H1 (cell line): Measurements from ENCODE around the gene LAG3. TPM values are rescaled to one million over a fixed set of nuclear protein-coding genes. Genes with fewer than 3 reads are reported as not detected.

Experiments used
- CTCF ChIA-PET: fragments of 300-600 bp; sonication (Branson Sonifier 250); formaldehyde crosslinking; loops from one replicate; lab custom pipeline; 2021; ENCODE audit not compliant: partially characterized antibody; lab: Charles Lee
- POLR2A ChIA-PET: fragments of 300-600 bp; sonication (Branson Sonifier 250); formaldehyde crosslinking; loops from one replicate; lab custom pipeline; 2021; ENCODE audit warnings: inconsistent platforms; ENCODE audit not compliant: partially characterized antibody; lab: Charles Lee
- DNase-seq, 2 experiments: peaks; one replicate each; pipeline versions ENCODE4 v3.0.0 to v3.0.0-alpha.2; 2010 to 2022; ENCODE audit warnings: low spot score in 2 of 2, low read depth in 1 of 2, mixed read lengths in 1 of 2
- FAIRE-seq: peaks from 2 replicates; lab custom pipeline; 2011; peaks lifted over from hg19 to GRCh38; lab: Jason Lieb, UNC
- H2AFZ ChIP-seq: 2 replicates; pipeline ENCODE4 v1.8.1; 2012; ENCODE audit warnings: low read length, inconsistent platforms
- H2AK5ac ChIP-seq: 2 replicates; pipeline ENCODE4 v1.6.1; 2013; ENCODE audit warnings: low read depth, low read length
- H2BK120ac ChIP-seq: replicated peaks from 2 replicates; pipeline ENCODE3; 2013; ENCODE audit warnings: low read depth, low read length, inconsistent platforms
- H2BK12ac ChIP-seq: 2 replicates; pipeline ENCODE4 v1.6.1; 2013; ENCODE audit warnings: low read depth, low read length
- H2BK15ac ChIP-seq: 2 replicates; pipeline ENCODE4 v1.6.1; 2013; ENCODE audit warnings: low read length
- H2BK20ac ChIP-seq: 2 replicates; pipeline ENCODE4 v1.6.1; 2013; ENCODE audit warnings: low read length
- H2BK5ac ChIP-seq: 2 replicates; pipeline ENCODE4 v1.6.1; 2013; ENCODE audit warnings: low read depth, low read length
- H3K14ac ChIP-seq: 2 replicates; pipeline ENCODE4 v1.6.1; 2013; ENCODE audit warnings: inconsistent platforms; ENCODE audit not compliant: insufficient read length
- H3K18ac ChIP-seq: 2 replicates; pipeline ENCODE4 v1.6.1; 2013; ENCODE audit warnings: low read length; ENCODE audit errors: extremely low read depth
- H3K23ac ChIP-seq: 2 replicates; pipeline ENCODE4 v1.6.1; 2013; ENCODE audit warnings: inconsistent platforms; ENCODE audit not compliant: insufficient read length
- H3K23me2 ChIP-seq: 2 replicates; pipeline ENCODE4 v1.6.1; 2013; ENCODE audit warnings: low read depth, low read length
- H3K27ac ChIP-seq: 2 replicates; pipeline ENCODE4 v1.6.1; 2011; ENCODE audit warnings: low read depth, low read length, inconsistent platforms
- H3K27me3 ChIP-seq, 4 experiments: replicated peaks in 1 of 4; 1 replicate in 1 of 4; 2 replicates in 3 of 4; pipeline versions ENCODE4 v1.6.1 to v1.8.1; 2011 to 2013; ENCODE audit warnings: low read length in 3 of 4, mild to moderate bottlenecking in 3 of 4, inconsistent platforms in 2 of 4, mixed read lengths in 2 of 4, moderate library complexity in 1 of 4; ENCODE audit not compliant: control insufficient read depth in 3 of 4, insufficient read depth in 3 of 4; ENCODE audit errors: extremely low read depth in 1 of 4
- H3K36me3 ChIP-seq, 4 experiments: 2 replicates each; pipeline versions ENCODE4 v1.6.1 to v1.8.1; 2011 to 2013; ENCODE audit warnings: mild to moderate bottlenecking in 4 of 4, low read length in 3 of 4, moderate library complexity in 2 of 4, control low read depth in 1 of 4, inconsistent platforms in 1 of 4; ENCODE audit not compliant: insufficient read depth in 4 of 4, control insufficient read depth in 2 of 4
- H3K4ac ChIP-seq: replicated peaks from 2 replicates; pipeline ENCODE3; 2013; ENCODE audit warnings: low read length, low read depth, mixed read lengths, inconsistent platforms; ENCODE audit not compliant: insufficient read length
- H3K4me1 ChIP-seq, 4 experiments: replicated peaks in 1 of 4; 1 replicate in 1 of 4; 2 replicates in 3 of 4; pipeline versions ENCODE4 v1.6.1 to v1.8.1; 2011 to 2013; ENCODE audit warnings: low read length in 3 of 4, inconsistent platforms in 2 of 4, mixed read lengths in 1 of 4; ENCODE audit not compliant: insufficient read depth in 4 of 4, control insufficient read depth in 3 of 4
- H3K4me2 ChIP-seq, 2 experiments: 2 replicates each; pipeline versions ENCODE4 v1.6.1 to v1.8.1; 2011 to 2013; ENCODE audit warnings: low read depth in 2 of 2, low read length in 2 of 2, control low read depth in 1 of 2, inconsistent platforms in 1 of 2, mild to moderate bottlenecking in 1 of 2; ENCODE audit not compliant: insufficient read depth in 1 of 2
- H3K4me3 ChIP-seq, 4 experiments: fragments of 200-600, 300-600 bp in 1 of 4; sonication (generic), shearing (Covaris generic), sonication (Bioruptor Twin) in 1 of 4; 2 replicates each; pipeline versions ENCODE4 v1.5.1 to v1.8.1; 2011 to 2016; ENCODE audit warnings: low read length in 4 of 4, low read depth in 3 of 4, control low read depth in 2 of 4, inconsistent platforms in 2 of 4, mild to moderate bottlenecking in 2 of 4, mixed read lengths in 1 of 4, moderate library complexity in 1 of 4; ENCODE audit not compliant: insufficient read depth in 2 of 4; ENCODE audit errors: extremely low read depth in 1 of 4
- H3K56ac ChIP-seq: replicated peaks from 2 replicates; pipeline ENCODE3; 2013; ENCODE audit warnings: low read depth, mild to moderate bottlenecking, mixed read lengths, low read length, inconsistent platforms; ENCODE audit not compliant: insufficient read length
- H3K79me1 ChIP-seq: 2 replicates; pipeline ENCODE4 v1.6.1; 2013; ENCODE audit warnings: low read depth, low read length, control low read depth
- H3K79me2 ChIP-seq, 2 experiments: 2 replicates each; pipeline versions ENCODE4 v1.6.1 to v1.8.1; 2012 to 2013; ENCODE audit warnings: low read length in 2 of 2, mild to moderate bottlenecking in 2 of 2, inconsistent platforms in 1 of 2; ENCODE audit not compliant: insufficient read depth in 2 of 2, control insufficient read depth in 1 of 2
- H3K9ac ChIP-seq, 4 experiments: replicated peaks in 1 of 4; 1 replicate in 1 of 4; 2 replicates in 3 of 4; pipeline versions ENCODE4 v1.6.1 to v1.8.1; 2011 to 2013; ENCODE audit warnings: low read depth in 3 of 4, low read length in 3 of 4, control low read depth in 2 of 4, mild to moderate bottlenecking in 2 of 4, moderate library complexity in 2 of 4, inconsistent platforms in 1 of 4; ENCODE audit errors: extremely low read depth in 1 of 4
- H3K9me3 ChIP-seq, 2 experiments: 2 replicates each; pipeline versions ENCODE4 v1.6.1 to v1.8.1; 2012 to 2013; ENCODE audit warnings: mild to moderate bottlenecking in 2 of 2, moderate library complexity in 2 of 2, control low read depth in 1 of 2, inconsistent platforms in 1 of 2, low read depth in 1 of 2, low read length in 1 of 2, mixed read lengths in 1 of 2; ENCODE audit not compliant: insufficient read depth in 2 of 2
- H4K20me1 ChIP-seq, 2 experiments: replicated peaks in 1 of 2; 2 replicates each; pipeline versions ENCODE3 to v1.8.1; 2011 to 2013; ENCODE audit warnings: inconsistent platforms in 2 of 2, low read length in 2 of 2, mild to moderate bottlenecking in 1 of 2; ENCODE audit not compliant: insufficient read depth in 2 of 2, control insufficient read depth in 1 of 2
- H4K5ac ChIP-seq: 2 replicates; pipeline ENCODE4 v1.6.1; 2013; ENCODE audit warnings: low read length, low read depth, mixed read lengths, inconsistent platforms; ENCODE audit not compliant: insufficient read length
- H4K8ac ChIP-seq: 2 replicates; pipeline ENCODE4 v1.8.0; 2013; ENCODE audit warnings: mild to moderate bottlenecking, moderate library complexity, low read length, inconsistent platforms; ENCODE audit not compliant: insufficient read depth; ENCODE audit errors: extremely low read depth
- H4K91ac ChIP-seq: replicated peaks from 2 replicates; pipeline ENCODE3; 2013; ENCODE audit warnings: low read length, mixed read lengths, inconsistent platforms; ENCODE audit not compliant: insufficient read length
- ASH2L ChIP-seq: fragments of 200-600, 300-600 bp; sonication (generic); IDR thresholded peaks from one replicate; pipeline ENCODE4 v1.7.1; 2017; ENCODE audit warnings: low read length
- WGBS, 2 experiments: shearing (Covaris generic) in 1 of 2; methylation state at CpG; one replicate each; pipeline versions ENCODE4 v1.1.6 to v1.1.7; 2013 to 2015; ENCODE audit warnings: low lambda C conversion rate in 2 of 2, mixed read lengths in 2 of 2, inconsistent platforms in 1 of 2, low coverage in 1 of 2, missing lambda C conversion rate in 1 of 2; ENCODE audit not compliant: insufficient replicate concordance in 2 of 2, insufficient coverage in 1 of 2, insufficient read length in 1 of 2; ENCODE audit errors: extremely low coverage in 1 of 2, missing lambda C conversion rate in 1 of 2; 5-methylcytosine and 5-hydroxymethylcytosine counted together
- polyA plus RNA-seq, 7 experiments: library from polyadenylated mRNA; depleted of rRNA in 3 of 7; stranded (reverse) in 5 of 7; unstranded in 2 of 7; fragments of >200 nt in 5 of 7; fragments of 200-250 nt in 2 of 7; gene quantifications; 1 replicate in 5 of 7; 2 replicates in 1 of 7; 4 replicates in 1 of 7; pipeline versions ENCODE4 v1.2.1 to v1.2.3, GENCODE V29; 2011 to 2013; ENCODE audit warnings: missing spikeins in 2 of 7, mixed read lengths in 2 of 7
- total RNA-seq: library from RNA; stranded (reverse); fragmentation: NEBNext Ultra II Directional; extraction: Animal tissue kit (Norgen Biotek cat#: 25700); gene quantifications from 2 replicates; pipeline ENCODE4 v1.2.1, GENCODE V29; 2021

LAG3 gene
- total and polyA plus RNA-seq, 2 of the 8 experiments (the other 6 are each of a cell fraction or from before 2014, with no cell fraction given), result 1.1 to 3.1 TPM

- Histone ChIP-seq H2BK20ac (no peak overlapping the region), H2BK12ac (no peak overlapping the region), H3K79me1 (peaks cover 2% of the 10 kb centered on the region; the same call in 1 of the 2 replicates), H3K79me2 (peaks cover 0 to 4% of the 10 kb centered on the region in 2 experiments; a peak in 2 of 4 replicates), H3K14ac (no peak overlapping the region), H3K23me2 (peaks cover 7% of the 10 kb centered on the region), H4K20me1 (peaks cover 0 to 2% of the 10 kb centered on the region in 2 experiments), H4K8ac (no peak overlapping the region), H3K56ac (no peak overlapping the region), H3K23ac (no peak overlapping the region), H2AFZ (no peak overlapping the region), H3K27me3 (no peaks in the 10 kb centered on the region), H3K4me2 (no peak overlapping the region), H2BK120ac (no peak overlapping the region), H4K91ac (no peak overlapping the region), H2AK5ac (no peak overlapping the region), H3K9ac (no peak overlapping the region), H3K9me3 (no peaks in the 10 kb centered on the region), H2BK15ac (no peak overlapping the region), H3K27ac (no peak overlapping the region), H2BK5ac (no peak overlapping the region), H3K4me3 (no peak overlapping the region), H3K36me3 (no peaks in the 10 kb centered on the region), H3K18ac (no peak overlapping the region), H3K4ac (no peak overlapping the region), H3K4me1 (peaks cover 0 to 6% (median 2%) of the 10 kb centered on the region in 4 experiments; a peak in 6 of 7 replicates), H4K5ac (no peak overlapping the region)
- no peak for DNase-seq
- no peak for TF ChIP-seq ASH2L
- no peak for FAIRE-seq
- ChIA-PET CTCF (interaction anchor here (0.6 to 16.3 kb wide), 5 partner anchors 18 to 70 kb away, joined by 3 to 427 read pairs (median 20); partner anchors contain the start of genes GPR162, LAG3, P3H3 and PTMS), POLR2A (interaction anchor here (1.3 to 7.0 kb wide), 4 partner anchors 9 to 67 kb away, joined by 3 to 151 read pairs (median 42); partner anchors contain the start of genes GPR162, LAG3 and PTMS)
- WGBS, 2 experiments, result 88% methylated on average over 8 of the region's 8 CpGs; no CpG with 5 or more reads in 1 of the 2 experiments
Observed at GRCh38 chr12:6757028-6757690, 15.2 kb upstream of the LAG3 start.
